OCI-M2 (cell line): Measurements from ENCODE around the gene TMEM244.
A peak's percentile ranks its signal among the peaks of the same experiment; 100 is the strongest.
"Not testable (repeated sequence)": the region's sequence is repeated elsewhere in the genome, so short reads cannot be mapped to it uniquely, and the experiment has no call there.

Experiments used
- DNase-seq: peaks from one replicate; lab custom pipeline; 2025; ENCODE audit not compliant: unreplicated experiment; lab: John Stamatoyannopoulos, UW

TMEM244 gene

GRCh38 chr6:129867403-129867802 is 6.3 kb upstream of the TMEM244 start:
- no peak for DNase-seq

GRCh38 chr6:129866688-129867087 is 5.6 kb upstream of the TMEM244 start:
- no peak for DNase-seq

GRCh38 chr6:129866256-129866655 is 5.1 kb upstream of the TMEM244 start:
- no peak for DNase-seq

GRCh38 chr6:129865013-129865412 is 3.9 kb upstream of the TMEM244 start:
- DNase-seq, result no peak

- no peak for DNase-seq
Observed at GRCh38 chr6:129863664-129864063, 2.5 kb upstream of the TMEM244 start.

GRCh38 chr6:129859524-129859923 is 1.6 kb downstream of the TMEM244 start:
- DNase-seq, result no peak

GRCh38 chr6:129857838-129858237 is 3.3 kb downstream of the TMEM244 start:
- DNase-seq, result no peak

- no peak for DNase-seq
Observed at GRCh38 chr6:129853996-129854711, 7.0 kb downstream of the TMEM244 start.

- peak; percentile 65 for DNase-seq
Observed at GRCh38 chr6:129852257-129852858, 8.8 kb downstream of the TMEM244 start.

- DNase-seq, result no peak
Observed at GRCh38 chr6:129849456-129849855, 11.7 kb downstream of the TMEM244 start.

GRCh38 chr6:129846761-129847160 is 14.4 kb downstream of the TMEM244 start:
- DNase-seq, result no peak

GRCh38 chr6:129845696-129846095 is 15.4 kb downstream of the TMEM244 start:
- no peak for DNase-seq

- DNase-seq, result no peak
Observed at GRCh38 chr6:129844118-129844891, 16.8 kb downstream of the TMEM244 start.

GRCh38 chr6:129843573-129843972 is 17.5 kb downstream of the TMEM244 start:
- no peak for DNase-seq

- no peak for DNase-seq
Observed at GRCh38 chr6:129842881-129843409, 18.2 kb downstream of the TMEM244 start.

- no peak for DNase-seq
Observed at GRCh38 chr6:129842137-129842536, 19.0 kb downstream of the TMEM244 start.

- DNase-seq, result not testable (repeated sequence)
Observed at GRCh38 chr6:129839562-129839961, 21.6 kb downstream of the TMEM244 start.

GRCh38 chr6:129835691-129836090 is 25.4 kb downstream of the TMEM244 start:
- DNase-seq, result no peak

- no peak for DNase-seq
Observed at GRCh38 chr6:129832299-129832698, 28.8 kb downstream of the TMEM244 start.

GRCh38 chr6:129828229-129828628 is 32.9 kb downstream of the TMEM244 start:
- DNase-seq, result no peak

GRCh38 chr6:129818251-129818650 is 42.9 kb downstream of the TMEM244 start:
- no peak for DNase-seq

GRCh38 chr6:129817821-129818220 is 43.3 kb downstream of the TMEM244 start:
- no peak for DNase-seq
